T-helper 1 cell treated with Interleukin-12 subunit alpha and Interleukin-12 subunit beta and Interleukin-4 antibody, amounts not matched to agents 30 μg/mL and 1 μg/mL, for 36 hours (primary cell): Measurements from ENCODE around the gene SPECC1L.

Experiments used
- H3K27ac Mint-ChIP-seq: one replicate; pipeline ENCODE4 v1.8.0; 2021; ENCODE audit warnings: mild to moderate bottlenecking, mixed read lengths
- H3K27me3 Mint-ChIP-seq: one replicate; pipeline ENCODE4 v1.8.0; 2021; ENCODE audit warnings: low read depth, mixed read lengths
- H3K36me3 Mint-ChIP-seq: one replicate; pipeline ENCODE4 v1.8.0; 2021; ENCODE audit warnings: low read depth, mixed read lengths
- H3K4me1 Mint-ChIP-seq: one replicate; pipeline ENCODE4 v1.8.0; 2021; ENCODE audit warnings: low read depth, mixed read lengths
- H3K4me3 Mint-ChIP-seq: one replicate; pipeline ENCODE4 v1.8.0; 2021; ENCODE audit warnings: mild to moderate bottlenecking, moderate library complexity, mixed read lengths
- H3K9me3 Mint-ChIP-seq: one replicate; pipeline ENCODE4 v1.8.0; 2021; ENCODE audit warnings: mixed read lengths

The SPECC1L gene

GRCh38 chr22:24444729-24445466 lies 174.3 kb downstream of the SPECC1L start:
- H3K4me1 Mint-ChIP-seq: peaks cover 23% of the 10 kb centered on the region
- no peak overlapping the region for H3K27ac Mint-ChIP-seq
- H3K36me3 Mint-ChIP-seq: peaks cover 11% of the 10 kb centered on the region
- H3K9me3 Mint-ChIP-seq: no peaks in the 10 kb centered on the region
- H3K4me3 Mint-ChIP-seq: no peak overlapping the region
- H3K27me3 Mint-ChIP-seq: no peaks in the 10 kb centered on the region

- Mint-ChIP-seq H3K36me3 (peaks cover 11% of the 10 kb centered on the region), H3K4me1 (peaks cover 22% of the 10 kb centered on the region), H3K27ac (no peak overlapping the region), H3K9me3 (no peaks in the 10 kb centered on the region), H3K27me3 (no peaks in the 10 kb centered on the region), H3K4me3 (no peak overlapping the region)
These were observed 175.0 kb downstream of the SPECC1L start for GRCh38 chr22:24445481-24446259.

- no peak overlapping the region for H3K27ac Mint-ChIP-seq
These were observed 175.6 kb downstream of the SPECC1L start for GRCh38 chr22:24446260-24446611.

GRCh38 chr22:24450610-24451009 lies 180.0 kb downstream of the SPECC1L start:
- Mint-ChIP-seq H3K36me3 (peaks cover 3% of the 10 kb centered on the region), H3K4me3 (no peak overlapping the region), H3K27ac (no peak overlapping the region), H3K9me3 (no peaks in the 10 kb centered on the region), H3K4me1 (peaks cover 12% of the 10 kb centered on the region), H3K27me3 (peaks cover 8% of the 10 kb centered on the region)

More at GRCh38 chr22:24446260-24446611, 175.6 kb downstream of the SPECC1L start:
- Mint-ChIP-seq H3K27me3 (no peaks in the 10 kb centered on the region), H3K36me3 (peaks cover 5% of the 10 kb centered on the region), H3K4me3 (no peak overlapping the region), H3K4me1 (peaks cover 17% of the 10 kb centered on the region), H3K9me3 (no peaks in the 10 kb centered on the region)

DNA sequence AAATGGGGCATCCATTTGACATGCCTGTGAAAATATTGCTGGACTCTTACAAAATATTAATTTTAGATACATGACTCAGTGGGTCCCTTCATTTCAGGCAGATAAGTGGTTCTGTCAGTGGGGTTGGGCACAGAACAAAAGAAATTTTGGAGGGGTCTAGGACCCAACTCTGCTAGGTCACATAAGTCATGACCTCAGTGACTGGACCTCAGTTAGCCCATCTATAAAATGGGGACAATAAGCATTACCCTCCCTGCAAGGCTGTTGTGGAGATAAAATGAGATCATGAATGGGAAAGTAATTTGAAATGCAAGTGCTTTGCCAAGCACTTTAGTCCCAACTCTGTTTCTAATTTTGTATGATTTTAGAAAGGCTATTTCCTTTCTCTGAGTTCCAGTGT lies 180.5 kb downstream of the SPECC1L start:
- no peak overlapping the region for H3K27ac Mint-ChIP-seq
- H3K4me1 Mint-ChIP-seq: peaks cover 12% of the 10 kb centered on the region
- H3K4me3 Mint-ChIP-seq: no peak overlapping the region
- no peaks in the 10 kb centered on the region for H3K9me3 Mint-ChIP-seq
- peaks cover 3% of the 10 kb centered on the region for H3K36me3 Mint-ChIP-seq
- H3K27me3 Mint-ChIP-seq: peaks cover 8% of the 10 kb centered on the region

GRCh38 chr22:24453853-24454252 lies 183.2 kb downstream of the SPECC1L start:
- peaks cover 10% of the 10 kb centered on the region for H3K4me1 Mint-ChIP-seq

GRCh38 chr22:24455039-24455438 lies 184.4 kb downstream of the SPECC1L start:
- Mint-ChIP-seq H3K36me3 (peaks cover 3% of the 10 kb centered on the region), H3K9me3 (no peaks in the 10 kb centered on the region), H3K4me1 (peaks cover 13% of the 10 kb centered on the region), H3K4me3 (no peak overlapping the region), H3K27ac (no peak overlapping the region), H3K27me3 (peaks cover 8% of the 10 kb centered on the region)

More at GRCh38 chr22:24453853-24454252, 183.2 kb downstream of the SPECC1L start:
- Mint-ChIP-seq H3K27me3 (peaks cover 8% of the 10 kb centered on the region), H3K9me3 (no peaks in the 10 kb centered on the region), H3K36me3 (peaks cover 3% of the 10 kb centered on the region), H3K4me3 (no peak overlapping the region), H3K27ac (no peak overlapping the region)

DNA sequence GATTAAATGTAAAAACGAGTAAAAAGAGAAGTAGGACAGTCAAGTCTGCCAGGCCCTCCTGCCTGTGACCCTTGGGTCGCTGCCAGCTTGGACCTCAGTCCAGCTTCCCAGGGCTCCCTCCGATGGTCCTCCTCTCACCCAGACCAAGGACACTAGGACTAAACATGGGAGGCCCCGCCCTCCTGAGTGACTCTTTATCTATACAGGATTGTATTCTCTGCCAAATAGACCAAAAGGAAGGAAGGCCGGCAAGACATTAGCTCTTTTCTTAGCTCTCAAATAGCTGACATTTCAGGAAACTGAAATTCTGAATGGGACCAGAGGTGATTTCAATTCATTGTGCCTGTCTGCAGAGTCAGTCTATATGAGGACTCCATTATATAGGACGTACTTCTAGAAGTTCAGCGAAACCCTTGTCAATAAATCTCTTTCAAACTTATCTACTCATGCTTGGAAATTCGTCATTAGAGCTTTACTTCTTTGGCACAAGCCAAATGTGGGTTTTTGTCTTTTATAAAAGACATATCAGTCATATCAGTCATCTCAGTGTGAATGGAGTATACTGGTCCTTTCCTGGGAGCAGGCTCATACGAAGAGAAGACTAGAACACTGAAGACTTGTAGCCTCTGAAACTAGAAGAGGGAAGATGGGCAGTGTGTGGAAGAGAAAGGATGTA lies 185.3 kb downstream of the SPECC1L start:
- peaks cover 8% of the 10 kb centered on the region for H3K27me3 Mint-ChIP-seq
- no peak overlapping the region for H3K27ac Mint-ChIP-seq
- no peak overlapping the region for H3K4me3 Mint-ChIP-seq
- no peaks in the 10 kb centered on the region for H3K9me3 Mint-ChIP-seq
- H3K4me1 Mint-ChIP-seq: peaks cover 13% of the 10 kb centered on the region
- no peaks in the 10 kb centered on the region for H3K36me3 Mint-ChIP-seq

GRCh38 chr22:24457894-24458420 lies 187.3 kb downstream of the SPECC1L start:
- H3K27me3 Mint-ChIP-seq: peaks cover 8% of the 10 kb centered on the region
- no peak overlapping the region for H3K27ac Mint-ChIP-seq
- no peaks in the 10 kb centered on the region for H3K9me3 Mint-ChIP-seq
- H3K4me3 Mint-ChIP-seq: no peak overlapping the region
- H3K4me1 Mint-ChIP-seq: peaks cover 11% of the 10 kb centered on the region
- no peaks in the 10 kb centered on the region for H3K36me3 Mint-ChIP-seq

DNA sequence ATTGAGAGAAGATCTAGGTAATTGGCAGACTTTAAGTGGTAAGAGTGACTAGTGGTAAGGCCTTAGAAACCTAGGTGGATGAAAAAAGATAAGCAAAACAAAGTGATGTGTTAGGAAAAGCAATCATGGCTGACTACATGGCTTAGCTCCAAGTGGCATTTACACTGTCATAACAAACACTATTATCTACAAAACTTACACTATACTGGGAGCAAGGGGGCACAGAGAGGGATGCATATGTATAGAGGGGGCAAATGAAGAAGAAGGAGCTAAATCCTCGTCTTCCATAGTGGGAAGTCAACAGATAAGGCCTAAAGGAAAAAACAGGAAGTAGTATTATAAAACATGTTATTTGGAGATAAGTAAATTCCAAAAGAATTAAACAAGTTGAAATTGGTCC lies 189.3 kb downstream of the SPECC1L start:
- Mint-ChIP-seq H3K4me1 (peaks cover 11% of the 10 kb centered on the region), H3K27ac (no peak overlapping the region), H3K36me3 (no peaks in the 10 kb centered on the region), H3K9me3 (no peaks in the 10 kb centered on the region), H3K4me3 (no peak overlapping the region), H3K27me3 (no peaks in the 10 kb centered on the region)

GRCh38 chr22:24460418-24461089 lies 189.9 kb downstream of the SPECC1L start:
- H3K36me3 Mint-ChIP-seq: no peaks in the 10 kb centered on the region
- H3K27me3 Mint-ChIP-seq: no peaks in the 10 kb centered on the region
- no peaks in the 10 kb centered on the region for H3K9me3 Mint-ChIP-seq
- H3K4me1 Mint-ChIP-seq: peaks cover 11% of the 10 kb centered on the region
- peak overlapping the region; percentile 1 for H3K27ac Mint-ChIP-seq
- H3K4me3 Mint-ChIP-seq: peak overlapping the region; percentile 5

GRCh38 chr22:24463071-24463760 lies 192.6 kb downstream of the SPECC1L start:
- Mint-ChIP-seq H3K4me1 (peaks cover 11% of the 10 kb centered on the region), H3K27me3 (no peaks in the 10 kb centered on the region), H3K27ac (no peak overlapping the region), H3K4me3 (no peak overlapping the region), H3K9me3 (no peaks in the 10 kb centered on the region), H3K36me3 (no peaks in the 10 kb centered on the region)

- Mint-ChIP-seq H3K4me3 (no peak overlapping the region), H3K9me3 (no peaks in the 10 kb centered on the region), H3K36me3 (no peaks in the 10 kb centered on the region), H3K27ac (no peak overlapping the region), H3K27me3 (no peaks in the 10 kb centered on the region), H3K4me1 (peaks cover 3% of the 10 kb centered on the region)
These were observed 194.9 kb downstream of the SPECC1L start for GRCh38 chr22:24465566-24465965.

DNA sequence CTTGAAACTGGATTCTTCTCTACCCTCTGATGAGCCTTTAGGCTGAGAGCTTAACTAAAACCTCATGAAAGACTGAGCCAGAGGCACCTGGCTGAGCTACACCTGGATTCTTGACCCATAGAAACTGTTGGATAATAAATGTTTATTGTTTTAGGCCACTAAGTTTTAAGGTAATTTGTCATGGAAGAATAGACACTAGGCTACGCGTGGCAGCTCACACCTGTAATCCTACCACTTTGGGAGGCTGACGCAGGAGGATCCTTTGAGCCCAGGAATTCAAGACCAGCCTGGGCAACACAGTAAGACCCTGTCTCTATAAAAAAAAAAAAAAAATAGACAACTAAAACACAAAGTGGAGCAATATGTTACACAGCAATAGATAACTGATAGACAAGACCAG lies 195.3 kb downstream of the SPECC1L start:
- Mint-ChIP-seq H3K27me3 (no peaks in the 10 kb centered on the region), H3K4me1 (no peaks in the 10 kb centered on the region), H3K9me3 (no peaks in the 10 kb centered on the region), H3K27ac (no peak overlapping the region), H3K36me3 (no peaks in the 10 kb centered on the region), H3K4me3 (no peak overlapping the region)
